GM18873 (cell line): ENCODE measurements around the gene CPE.

Experiments used
- ATAC-seq: cut with Tn5 transposase; IDR thresholded peaks from one replicate; pipeline ENCODE4 v1.9.1; 2021; ENCODE audit warnings: mild to moderate bottlenecking, moderate library complexity, moderate number of reproducible peaks; ENCODE audit not compliant: unreplicated experiment, low FRiP score

CPE gene

GRCh38 chr4:165541851-165542459, 163.1 kb downstream of the CPE start:
- no peak for ATAC-seq

DNA sequence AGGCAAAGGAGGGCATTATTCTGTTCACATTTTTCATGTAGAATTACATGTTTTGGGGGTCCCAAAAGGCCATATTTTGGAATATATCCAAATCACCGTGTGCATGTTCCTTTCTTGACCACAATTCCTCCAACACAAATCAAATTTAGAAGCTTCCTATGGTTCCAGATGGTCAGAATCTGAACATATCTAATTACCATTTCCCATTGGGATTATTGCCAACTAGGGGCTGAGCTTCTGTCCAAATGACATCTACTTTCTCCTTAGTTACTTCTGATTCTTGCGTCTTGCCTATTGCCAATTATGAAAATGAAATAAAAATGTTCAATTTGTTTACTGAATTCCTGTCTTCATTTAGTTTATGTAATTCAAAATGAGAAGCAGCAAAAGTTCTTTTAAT, 163.7 kb downstream of the CPE start:
- no peak for ATAC-seq
